NCI-H2107 (cell line): Measurements from ENCODE around the gene TERB1.

Experiments
- DNase-seq: peaks from one replicate; lab custom pipeline; 2025; lab: John Stamatoyannopoulos, UW

TERB1 gene

DNA sequence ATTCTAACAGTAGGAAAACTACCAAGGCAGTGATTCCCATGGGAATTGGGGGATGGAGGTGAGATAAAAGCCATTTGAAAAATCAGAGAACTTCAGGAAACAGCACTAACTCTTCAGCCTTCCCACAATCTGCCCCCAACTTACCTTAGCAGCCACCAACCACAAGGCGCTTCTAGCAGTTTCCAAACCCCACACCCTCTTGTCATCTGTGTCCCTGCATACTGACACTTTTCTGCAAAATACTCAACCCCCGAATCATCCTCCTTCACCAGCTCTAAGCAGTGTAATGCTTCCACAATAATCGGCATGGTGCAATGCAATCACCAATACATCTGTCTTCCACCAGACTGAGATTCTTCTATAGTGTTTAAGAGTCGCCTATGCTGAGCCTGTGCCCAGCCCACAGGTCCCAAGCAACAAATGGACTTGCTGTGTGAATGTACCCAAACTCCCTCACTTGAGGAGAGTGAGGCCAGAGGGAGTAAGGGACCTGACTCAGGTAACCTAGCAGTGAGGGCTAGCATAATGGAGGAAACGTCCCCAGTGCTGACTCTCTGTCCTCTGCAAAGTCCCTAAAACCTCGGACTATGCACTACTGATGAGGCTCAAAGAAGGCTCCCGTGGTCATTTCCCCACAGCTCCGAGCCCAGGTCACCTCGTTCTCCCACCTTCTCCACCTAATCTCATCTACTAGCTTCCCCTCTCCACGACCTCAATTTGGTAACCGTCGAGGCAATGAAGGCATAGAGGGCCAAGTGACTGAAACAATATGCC is 50.9 kb downstream of the TERB1 start:
- no peak for DNase-seq

DNA sequence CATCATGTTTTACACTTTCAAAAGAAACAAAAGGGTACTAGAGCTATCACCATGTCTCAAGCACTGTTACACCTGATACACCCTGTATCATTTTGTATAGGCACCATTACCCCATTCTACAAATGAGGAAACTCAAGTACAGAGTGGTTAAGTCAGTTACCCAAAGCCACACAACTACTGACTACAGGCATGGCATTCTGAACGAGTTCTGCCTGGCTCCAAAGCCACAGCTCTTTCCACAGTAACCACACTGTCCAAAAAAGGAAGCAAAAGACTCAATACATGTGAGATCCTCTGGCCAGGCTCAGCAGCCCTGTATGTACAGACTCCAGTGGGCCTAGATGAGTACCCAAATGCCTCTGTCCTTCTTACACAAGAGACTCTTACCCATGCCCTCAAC is 54.7 kb downstream of the TERB1 start:
- DNase-seq: no peak

GRCh38 chr16:66746048-66746447 is 55.3 kb downstream of the TERB1 start:
- no peak for DNase-seq

- DNase-seq: no peak
Measured at GRCh38 chr16:66741950-66742808, 59.2 kb downstream of the TERB1 start.

DNA sequence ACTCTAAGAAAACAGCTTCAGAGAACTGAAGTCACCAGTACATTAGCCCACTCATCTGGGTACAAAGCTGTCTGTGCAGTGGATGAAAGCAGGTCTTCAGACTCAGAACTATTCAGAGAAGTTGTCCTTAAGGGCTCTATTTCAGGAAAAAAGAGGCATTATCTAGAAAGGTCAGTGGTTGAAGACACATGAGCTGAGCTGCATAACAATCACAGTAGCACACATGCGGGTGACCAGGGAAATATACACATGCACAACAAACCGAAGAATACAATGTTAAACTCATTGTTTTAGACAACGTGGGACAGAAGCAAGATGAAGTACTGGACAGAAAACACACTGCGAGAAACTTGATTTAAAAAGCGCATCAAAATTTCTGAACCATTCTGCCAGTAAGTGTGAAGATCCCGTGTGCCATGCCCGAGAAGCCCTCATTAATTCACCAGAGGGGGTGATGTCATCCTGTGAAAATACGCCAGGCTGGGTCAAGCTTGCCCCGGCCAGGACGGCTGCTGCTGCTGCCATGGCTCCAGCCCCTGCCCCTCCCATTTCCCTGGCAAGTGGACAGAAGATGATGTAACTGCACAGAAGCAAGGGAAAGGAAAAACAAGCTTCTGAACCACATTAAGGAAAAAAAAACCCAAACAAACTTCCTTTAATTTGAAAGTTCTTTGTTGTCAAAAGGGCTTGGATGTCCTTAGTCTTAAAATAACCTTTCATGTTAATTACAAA is 60.0 kb downstream of the TERB1 start:
- DNase-seq: no peak

GRCh38 chr16:66740533-66740932 is 60.9 kb downstream of the TERB1 start:
- DNase-seq: no peak

DNA sequence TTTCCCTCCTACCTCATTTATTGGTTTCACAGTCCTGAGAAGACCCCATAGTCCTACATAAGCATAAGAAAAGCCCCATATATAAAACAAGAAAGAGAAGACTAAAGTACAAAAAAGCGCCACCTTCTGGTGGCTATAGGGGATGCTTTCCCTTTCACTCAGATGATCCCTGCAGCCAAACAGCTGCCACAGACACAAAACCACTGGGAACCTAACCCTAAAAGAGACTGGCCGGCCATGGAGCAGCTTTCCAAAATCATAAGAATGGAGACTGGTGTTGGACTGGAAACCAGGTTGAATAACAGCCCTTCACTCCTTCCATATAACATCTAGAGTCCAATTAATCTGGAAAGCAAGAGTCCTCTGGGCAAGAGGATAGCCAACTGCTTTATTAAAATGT is 61.4 kb downstream of the TERB1 start:
- DNase-seq: no peak

GRCh38 chr16:66735891-66736290 is 65.5 kb downstream of the TERB1 start:
- no peak for DNase-seq

DNA sequence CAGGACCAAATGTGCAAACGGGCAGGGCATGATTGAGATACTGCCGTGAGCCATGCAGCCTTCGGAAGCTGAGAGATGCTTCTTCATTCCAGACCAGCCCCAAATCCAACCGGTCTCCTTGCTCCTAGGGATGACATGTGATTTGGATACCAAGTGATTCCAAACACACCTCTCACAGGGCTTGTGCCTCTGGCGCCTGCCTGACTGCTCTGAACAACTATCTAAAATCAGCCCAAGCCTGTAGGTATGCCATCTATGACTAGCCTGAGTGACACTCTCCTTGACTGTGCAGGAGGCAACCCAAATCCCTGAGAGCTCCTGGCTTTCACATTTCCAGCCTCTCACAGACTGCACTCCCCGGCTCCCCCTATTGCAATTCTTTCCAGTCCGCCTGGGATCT is 70.3 kb downstream of the TERB1 start:
- DNase-seq: no peak

DNA sequence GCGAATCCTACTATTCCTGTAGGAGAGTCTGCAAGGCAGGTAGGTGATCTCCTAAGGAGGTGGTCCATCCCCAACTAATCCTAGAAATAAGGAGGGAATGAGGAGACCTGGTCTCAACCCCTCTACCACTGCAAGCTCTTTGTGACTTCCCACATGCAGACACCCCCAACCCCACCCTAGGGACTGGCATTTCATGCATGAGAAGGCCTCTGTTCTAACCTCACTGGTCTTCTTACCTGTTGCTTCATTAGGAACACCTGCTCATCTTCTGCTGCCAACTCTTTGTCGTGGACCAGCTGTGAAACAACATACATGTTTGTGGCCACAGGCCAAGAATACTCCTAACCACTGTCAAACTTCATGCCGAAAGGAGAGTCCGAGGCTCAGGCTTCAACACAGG is 72.6 kb downstream of the TERB1 start:
- no peak for DNase-seq

- DNase-seq: peak; percentile 34
Measured at GRCh38 chr16:66728117-66728787, 73.1 kb downstream of the TERB1 start.

GRCh38 chr16:66720766-66721165 is 80.6 kb downstream of the TERB1 start:
- DNase-seq: no peak

DNA sequence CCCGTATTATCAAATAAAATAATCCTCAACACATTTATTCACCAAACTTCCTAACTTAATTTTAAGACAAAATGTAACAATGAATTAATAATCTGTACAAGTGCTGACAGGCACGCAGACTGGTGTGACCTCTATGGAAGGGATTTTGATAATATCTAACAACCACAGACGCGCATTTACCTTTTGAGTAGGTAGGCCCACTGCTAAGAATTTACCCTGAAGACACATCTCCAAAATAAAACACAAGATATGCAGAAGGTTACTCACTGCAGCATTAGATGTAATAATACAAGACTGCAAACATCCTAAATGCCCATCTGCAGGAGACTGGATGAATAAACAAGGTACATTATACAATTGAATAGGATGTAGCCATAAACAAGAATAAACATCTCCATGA is 82.1 kb downstream of the TERB1 start:
- no peak for DNase-seq

GRCh38 chr16:66717776-66718175 is 83.6 kb downstream of the TERB1 start:
- DNase-seq: no peak

DNA sequence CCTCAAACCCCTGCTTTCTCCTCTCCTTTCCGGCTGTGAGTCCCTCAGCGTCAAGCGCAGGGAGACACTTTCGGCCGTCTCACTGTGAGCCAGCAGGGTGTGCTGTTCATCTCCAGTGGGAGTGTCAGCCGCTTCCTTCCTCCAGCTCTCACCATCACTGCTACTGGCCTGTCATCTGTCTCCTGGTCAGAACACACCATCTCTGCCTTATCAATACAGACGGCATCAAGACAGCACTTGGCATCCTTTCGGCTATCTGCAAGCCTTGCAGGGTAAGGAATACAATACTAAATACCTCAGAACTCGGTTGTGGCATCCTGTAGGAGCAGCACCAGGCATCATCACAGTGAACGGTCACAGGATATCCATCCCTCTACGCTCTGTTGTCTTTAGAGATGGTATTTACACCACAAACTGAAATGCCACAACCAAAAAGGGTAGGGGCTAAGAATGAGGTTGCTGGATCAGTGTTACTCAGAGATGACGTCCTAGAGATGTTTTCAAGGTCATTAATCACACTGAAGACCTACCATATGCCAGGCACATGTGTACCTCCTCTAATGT is 84.2 kb downstream of the TERB1 start:
- DNase-seq: no peak

- DNase-seq: no peak
Measured at GRCh38 chr16:66714654-66715307, 86.6 kb downstream of the TERB1 start.

- DNase-seq: no peak
Measured at GRCh38 chr16:66714062-66714461, 87.3 kb downstream of the TERB1 start.

- DNase-seq: no peak
Measured at GRCh38 chr16:66713076-66713475, 88.3 kb downstream of the TERB1 start.

DNA sequence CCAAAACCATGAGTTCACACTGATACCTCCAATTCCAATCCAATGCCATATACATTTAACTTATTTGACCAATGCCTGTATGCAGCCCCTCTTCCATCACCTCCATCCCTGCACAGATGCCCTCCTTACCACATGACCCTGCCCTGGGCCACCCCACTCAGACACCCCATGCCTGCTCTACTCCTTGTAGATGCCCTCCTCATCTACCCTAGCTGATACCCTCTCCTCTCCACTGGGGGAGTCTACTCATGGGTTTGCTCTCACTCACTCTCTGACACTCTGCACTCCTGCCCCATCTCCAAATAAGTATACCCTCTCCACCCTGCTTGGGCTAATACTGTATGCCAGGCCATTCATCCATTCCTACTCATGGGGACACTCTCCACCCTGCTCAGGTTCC is 88.9 kb downstream of the TERB1 start:
- no peak for DNase-seq

DNA sequence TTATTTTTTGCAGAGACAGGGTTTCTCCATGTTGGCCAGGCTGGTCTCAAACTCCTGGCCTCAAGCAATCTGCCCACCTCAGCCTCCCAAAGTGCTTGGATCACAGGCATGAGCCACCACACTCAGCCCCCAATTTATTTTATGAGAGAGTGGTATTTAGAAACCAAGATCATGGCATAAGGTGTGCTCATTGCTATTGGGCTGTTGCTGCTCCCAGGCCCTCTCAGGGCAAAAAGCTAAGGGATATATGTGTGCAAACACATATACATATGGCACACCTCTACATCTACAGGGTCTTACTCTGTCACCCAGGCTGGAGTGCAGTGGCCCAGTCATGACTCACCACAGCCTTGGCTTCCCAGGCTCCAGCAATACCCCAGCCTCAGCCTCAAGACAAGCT is 89.8 kb downstream of the TERB1 start:
- no peak for DNase-seq

DNA sequence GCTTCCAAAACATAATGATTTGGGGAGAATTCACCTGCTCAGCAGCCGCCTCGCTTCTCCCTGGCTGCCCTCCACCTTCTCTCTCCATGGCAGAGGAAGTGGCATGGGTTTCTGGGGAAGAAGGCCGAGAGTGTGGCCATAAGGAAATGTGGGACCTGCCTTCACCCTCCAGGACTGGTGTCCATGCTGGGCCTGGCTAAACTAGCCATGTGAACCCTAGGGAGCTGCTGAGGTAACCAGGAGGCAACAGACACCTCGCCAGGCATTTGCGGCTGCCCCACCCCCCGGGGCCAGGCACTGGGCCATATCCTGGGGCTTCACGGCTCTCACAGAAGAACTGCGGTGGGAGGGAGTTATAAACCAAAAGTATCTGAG is 94.9 kb downstream of the TERB1 start:
- no peak for DNase-seq
